Gastroesophageal sphincter (tissue), 3 donors: ENCODE measurements around the gene IL25.

ENCODE experiments used
- POLR2AphosphoS5 ChIP-seq: sonication (generic); formaldehyde crosslinking; IDR thresholded peaks from one replicate; pipeline ENCODE4 v1.6.1; 2017; ENCODE audit warnings: antibody characterized with exemption
- TF ChIP-seq, protein P1 (sequence below), 4 experiments: fragments of 200-600 bp in 2 of 4; fragments of 450-650 bp in 2 of 4; sonication (generic) in 1 of 4; IDR thresholded peaks; one replicate each; pipeline ENCODE4 v1.5.1; 2017 to 2019; ENCODE audit warnings: antibody characterized with exemption in 4 of 4, mild to moderate bottlenecking in 2 of 4, moderate library complexity in 2 of 4

DNA sequence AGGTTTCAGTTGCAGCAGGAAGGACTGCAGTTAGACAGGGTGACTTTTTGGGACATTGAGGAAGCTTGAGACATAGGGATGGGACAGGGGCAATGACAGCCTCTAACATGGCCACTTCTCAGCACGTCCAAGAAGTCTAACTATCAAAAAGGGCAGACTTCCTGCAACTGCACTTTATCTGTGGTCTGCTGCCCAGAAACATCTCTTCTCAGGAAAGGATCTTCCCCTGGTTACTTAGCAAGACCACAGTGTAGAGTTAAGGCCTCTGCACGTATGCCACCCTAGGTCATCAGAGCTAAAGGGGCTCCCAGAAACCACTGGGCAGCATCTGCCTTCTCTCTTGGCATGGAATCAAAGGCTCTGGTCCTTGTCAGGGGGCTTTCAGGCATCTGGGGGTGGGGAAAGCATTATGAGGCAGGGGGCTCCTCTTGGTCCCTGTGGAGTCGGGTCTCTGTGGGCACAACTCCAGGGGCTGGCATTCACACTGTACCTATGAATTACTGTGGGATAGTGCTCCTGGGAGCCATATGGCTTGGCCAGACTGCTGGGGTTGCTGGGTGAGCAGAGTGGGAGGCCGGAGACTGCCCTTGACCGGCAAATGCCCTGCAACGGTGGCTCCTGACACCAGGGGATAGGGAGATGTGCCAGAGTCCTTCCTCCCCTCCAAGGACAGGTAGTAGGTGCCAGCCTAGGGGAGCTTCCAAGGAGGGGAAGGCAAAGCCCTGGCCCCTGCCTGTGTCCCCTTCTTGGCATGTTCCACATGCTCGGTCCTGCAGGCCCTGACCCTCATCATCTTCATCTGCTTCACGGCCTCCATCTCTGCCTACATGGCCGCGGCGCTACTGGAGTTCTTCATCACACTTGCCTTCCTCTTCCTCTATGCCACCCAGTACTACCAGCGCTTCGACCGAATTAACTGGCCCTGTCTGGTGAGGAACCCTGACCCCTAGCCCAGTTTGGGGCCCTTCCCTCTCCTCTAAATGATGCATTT lies 5.3 kb downstream of the IL25 start:
- TF ChIP-seq, protein P1, sequence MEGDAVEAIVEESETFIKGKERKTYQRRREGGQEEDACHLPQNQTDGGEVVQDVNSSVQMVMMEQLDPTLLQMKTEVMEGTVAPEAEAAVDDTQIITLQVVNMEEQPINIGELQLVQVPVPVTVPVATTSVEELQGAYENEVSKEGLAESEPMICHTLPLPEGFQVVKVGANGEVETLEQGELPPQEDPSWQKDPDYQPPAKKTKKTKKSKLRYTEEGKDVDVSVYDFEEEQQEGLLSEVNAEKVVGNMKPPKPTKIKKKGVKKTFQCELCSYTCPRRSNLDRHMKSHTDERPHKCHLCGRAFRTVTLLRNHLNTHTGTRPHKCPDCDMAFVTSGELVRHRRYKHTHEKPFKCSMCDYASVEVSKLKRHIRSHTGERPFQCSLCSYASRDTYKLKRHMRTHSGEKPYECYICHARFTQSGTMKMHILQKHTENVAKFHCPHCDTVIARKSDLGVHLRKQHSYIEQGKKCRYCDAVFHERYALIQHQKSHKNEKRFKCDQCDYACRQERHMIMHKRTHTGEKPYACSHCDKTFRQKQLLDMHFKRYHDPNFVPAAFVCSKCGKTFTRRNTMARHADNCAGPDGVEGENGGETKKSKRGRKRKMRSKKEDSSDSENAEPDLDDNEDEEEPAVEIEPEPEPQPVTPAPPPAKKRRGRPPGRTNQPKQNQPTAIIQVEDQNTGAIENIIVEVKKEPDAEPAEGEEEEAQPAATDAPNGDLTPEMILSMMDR (IDR thresholded peaks at IDR 0.05) = no peak
- TF ChIP-seq POLR2AphosphoS5 = no peak
